Endometrial microvascular endothelial cells (primary cell): Measurements from ENCODE around the gene BID. TPM values are rescaled to one million over a fixed set of nuclear protein-coding genes. Genes with fewer than 3 reads are reported as not detected.

Experiments used
- in situ Hi-C: cut with HindIII; loops from 2 replicates; pipeline ENCODE4 v1.10.0; 2017; ENCODE audit warnings: low sequenced_read_pairs, low pct_unique_long_range_greater_than_20kb; ENCODE audit errors: inconsistent ontology term
- total RNA-seq: library from RNA; depleted of rRNA; stranded (reverse); fragments of >200 nt; gene quantifications from one replicate; pipeline ENCODE4 v1.2.3, GENCODE V29; 2015; ENCODE audit errors: inconsistent ontology term

BID gene
- 117 TPM for total RNA-seq

DNA sequence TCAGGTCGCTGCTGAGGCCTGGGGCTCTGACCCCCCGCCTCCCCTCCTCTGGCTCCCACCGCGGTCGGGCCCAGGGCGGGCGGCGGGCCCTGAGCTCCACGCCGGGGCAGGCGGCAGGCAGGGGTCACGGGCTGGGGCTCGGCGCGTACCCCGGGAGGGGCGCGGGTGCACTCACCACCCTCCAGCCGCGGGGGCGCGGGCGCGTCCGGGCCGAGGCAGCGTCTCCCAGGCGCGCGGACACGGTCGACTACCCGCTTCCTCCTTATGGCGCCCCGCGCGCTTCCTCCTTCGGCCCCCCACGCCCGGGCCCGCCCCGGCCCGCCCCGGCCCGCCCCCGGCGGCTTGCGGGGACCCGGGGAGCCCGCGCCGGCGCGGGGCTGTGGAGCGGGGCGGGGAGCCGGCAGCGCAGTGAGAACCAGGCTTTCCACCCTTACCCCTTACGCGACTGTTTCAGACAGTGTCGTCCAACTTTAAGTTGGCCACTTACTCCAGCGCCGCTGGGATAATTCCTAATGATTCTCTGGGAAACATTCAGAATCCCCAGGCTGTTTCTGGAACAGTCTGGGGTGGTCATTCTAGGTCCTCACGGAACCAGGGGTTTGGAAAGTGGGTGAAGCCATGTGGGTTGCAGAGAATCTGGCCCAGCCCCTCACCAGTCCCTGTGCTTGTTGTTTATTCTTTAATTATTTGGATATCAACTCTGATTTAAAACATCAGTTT is at the start of gene BID:
BID (minus strand) TSS at position 264 of the 720 bp plus-strand sequence. CDS start 24,353 bp downstream, outside the sequence.
- in situ Hi-C loops: no loop called here

GRCh38 chr22:17823964-17824363 is 49.7 kb upstream of the BID start:
- in situ Hi-C loops: no loop called here

GRCh38 chr22:17823226-17823625 is 49.0 kb upstream of the BID start:
- in situ Hi-C loops: no loop called here

DNA sequence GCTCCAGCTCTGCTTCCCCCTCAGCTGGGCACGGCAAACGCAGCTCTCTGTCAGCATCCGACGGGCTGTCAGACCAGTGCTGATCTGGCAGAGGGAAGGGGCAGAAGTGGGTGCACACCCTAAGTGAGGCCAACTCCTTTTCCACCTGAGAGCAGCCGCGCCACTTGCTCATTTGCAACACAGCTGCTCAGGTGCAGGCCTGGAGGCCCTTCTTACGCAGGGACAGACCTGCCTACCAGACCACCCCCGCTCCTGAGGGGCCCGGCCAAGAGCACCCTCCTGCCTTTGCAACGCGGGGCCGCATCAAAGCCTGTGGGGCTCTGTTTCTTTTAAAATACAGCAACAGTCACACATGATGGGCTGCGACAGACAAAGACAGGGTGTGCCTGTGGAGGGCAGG is 47.8 kb upstream of the BID start:
- in situ Hi-C loops: no loop called here

GRCh38 chr22:17820879-17821439 is 46.7 kb upstream of the BID start:
- in situ Hi-C loops: no loop called here

DNA sequence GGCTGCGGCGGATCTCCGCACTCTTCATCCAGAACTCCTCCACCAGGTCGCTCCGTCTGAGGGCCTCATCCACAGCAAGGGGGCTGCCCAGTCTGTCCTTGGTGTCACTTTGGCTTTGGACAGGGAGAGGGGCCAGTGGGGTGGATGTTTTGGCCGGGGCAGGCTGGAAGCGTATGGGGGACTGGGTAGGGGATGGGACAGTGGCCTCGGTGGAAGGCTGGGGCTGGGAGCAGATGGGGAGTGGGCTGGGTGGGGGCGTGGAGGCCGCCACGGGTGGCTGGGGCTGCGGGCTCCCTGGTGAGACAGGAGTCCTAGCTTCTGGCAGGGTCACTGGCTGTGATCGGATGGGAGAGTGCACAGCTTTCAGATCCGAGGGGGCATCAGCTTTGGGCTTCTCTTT is 44.4 kb upstream of the BID start:
- in situ Hi-C loops: no loop called here

GRCh38 chr22:17818180-17818579 is 43.9 kb upstream of the BID start:
- in situ Hi-C loops: no loop called here

GRCh38 chr22:17817511-17818065 is 43.3 kb upstream of the BID start:
- in situ Hi-C loops: no loop called here

GRCh38 chr22:17817079-17817478 is 42.8 kb upstream of the BID start:
- in situ Hi-C loops: no loop called here

- in situ Hi-C loops: no loop called here
Observed at GRCh38 chr22:17816649-17817048, 42.4 kb upstream of the BID start.

- in situ Hi-C loops: no loop called here
Observed at GRCh38 chr22:17815703-17816254, 41.5 kb upstream of the BID start.

DNA sequence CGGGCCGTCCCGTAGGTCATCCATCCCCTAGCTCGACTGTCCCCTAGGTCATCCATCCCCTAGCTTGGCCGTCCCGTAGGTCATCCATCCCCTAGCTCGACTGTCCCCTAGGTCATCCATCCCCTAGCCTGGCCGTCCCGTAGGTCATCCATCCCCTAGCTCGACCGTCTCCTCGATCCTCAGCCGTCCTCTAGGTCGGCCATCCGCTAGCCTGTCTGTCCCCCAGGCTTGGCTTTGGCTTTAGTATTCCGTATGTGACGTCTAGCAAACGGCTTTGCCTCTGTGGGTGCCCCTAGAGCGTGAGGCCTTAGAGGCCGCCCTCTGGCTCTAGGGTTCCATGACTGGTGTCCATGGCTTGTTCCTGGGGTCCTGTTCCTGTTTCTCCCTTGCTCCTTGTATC is 40.6 kb upstream of the BID start:
- in situ Hi-C loops: no loop called here

DNA sequence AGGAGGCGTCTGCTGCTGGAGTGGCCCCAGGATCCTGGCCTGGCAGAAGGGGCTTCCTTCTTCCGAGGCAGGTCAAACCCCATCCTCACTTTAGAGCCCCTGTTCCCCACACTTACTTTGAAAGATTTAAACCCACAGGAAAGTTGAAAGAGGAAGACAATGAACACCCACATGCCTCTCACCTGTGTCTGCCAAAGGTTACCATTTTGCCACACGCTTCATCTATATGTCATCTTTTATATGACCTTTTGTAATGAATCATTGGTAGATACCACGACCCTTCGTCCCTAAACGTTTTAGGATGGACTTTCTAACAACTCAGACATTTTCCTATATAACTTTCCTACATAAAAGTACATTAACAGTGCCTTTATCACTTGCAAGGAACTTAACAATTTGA is 39.8 kb upstream of the BID start:
- in situ Hi-C loops: no loop called here

DNA sequence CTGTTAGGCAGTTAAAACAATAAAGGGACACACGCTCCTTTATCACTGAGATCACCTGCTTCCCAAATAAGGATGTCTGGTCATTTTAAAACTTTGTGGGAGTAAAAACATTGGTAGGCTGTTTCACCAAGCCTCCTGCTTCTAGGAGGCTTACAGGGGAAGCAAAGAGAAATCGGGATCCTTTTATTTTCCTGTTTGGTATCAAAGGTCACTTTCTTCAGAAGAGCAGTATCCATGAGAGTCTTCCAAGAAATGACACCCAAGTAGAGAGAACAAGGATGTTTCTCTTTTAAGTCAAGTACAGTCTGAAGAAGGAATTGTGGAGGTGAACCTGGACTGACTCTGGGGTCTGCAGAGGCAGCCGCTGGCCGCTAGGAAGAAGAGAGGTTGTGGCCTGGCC is 36.9 kb upstream of the BID start:
- in situ Hi-C loops: no loop called here

GRCh38 chr22:17810570-17811116 is 36.4 kb upstream of the BID start:
- in situ Hi-C loops: no loop called here

DNA sequence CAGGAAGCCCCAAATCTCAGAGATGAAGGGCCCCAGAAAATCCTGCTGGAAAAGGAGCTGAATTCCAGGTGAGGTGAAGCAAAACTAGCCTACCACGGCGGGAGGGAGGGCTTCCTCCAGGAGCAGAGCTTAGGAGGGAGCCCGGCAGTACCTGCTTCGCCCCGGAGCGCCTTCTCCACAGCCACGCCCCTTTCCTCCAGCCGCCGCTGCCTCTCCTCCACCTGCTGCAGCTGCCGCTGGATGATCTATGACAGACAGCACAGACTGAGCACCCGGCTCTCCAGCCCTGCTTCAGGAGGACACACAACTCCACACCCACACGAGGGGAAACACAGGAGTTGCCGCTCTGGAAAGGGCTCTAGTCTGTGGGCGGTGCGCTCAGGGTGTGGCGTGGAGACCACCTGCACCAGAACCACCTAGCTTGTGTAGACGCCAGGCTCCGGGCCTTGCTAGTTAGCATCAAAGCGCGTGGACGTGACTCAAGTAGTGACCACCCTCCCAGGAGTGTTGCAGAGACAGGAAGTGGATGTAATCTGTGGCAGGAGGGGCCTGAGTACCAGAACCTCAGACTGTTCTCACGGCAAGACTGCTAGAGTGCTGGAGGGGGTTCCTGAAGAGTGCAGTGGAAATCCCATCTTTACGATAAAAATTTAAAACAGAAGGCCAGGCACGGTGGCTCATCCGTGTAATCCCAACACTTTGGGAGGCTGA is 34.6 kb upstream of the BID start:
- in situ Hi-C loops: no loop called here

- in situ Hi-C loops: no loop called here
Observed at GRCh38 chr22:17807578-17808410, 33.5 kb upstream of the BID start.

DNA sequence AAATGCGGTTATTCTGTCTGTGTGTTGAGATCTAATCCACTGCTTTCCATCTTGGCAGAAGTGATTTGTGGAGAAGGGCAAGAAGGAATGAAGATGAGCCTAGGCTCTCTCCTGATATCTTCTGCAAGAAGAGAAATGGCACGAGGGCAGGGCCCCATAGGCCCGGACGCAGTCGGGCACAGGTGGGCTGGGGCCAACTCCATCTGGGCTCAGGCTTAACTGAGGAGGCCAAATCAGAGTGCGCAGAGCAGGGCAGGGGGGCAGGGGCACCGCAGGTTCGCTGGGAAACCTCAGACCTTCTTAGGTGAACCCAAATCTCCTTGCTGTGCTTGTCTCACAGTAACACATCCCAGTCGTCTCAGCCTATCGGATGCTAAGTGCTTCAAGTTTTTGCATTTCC is 32.8 kb upstream of the BID start:
- in situ Hi-C loops: no loop called here

GRCh38 chr22:17806437-17806836 is 32.2 kb upstream of the BID start:
- in situ Hi-C loops: no loop called here
